IMR-90 (cell line): ENCODE measurements around the gene RPL18. TPM values are rescaled to one million over a fixed set of nuclear protein-coding genes. Genes with fewer than 3 reads are reported as not detected.

Source experiments
- ATAC-seq: fragments of 200-7000 bp; cut with Tn5 transposase; 2 replicates; pipeline ENCODE4 v1.9.1; 2020; ENCODE audit warnings: low read depth, mild to moderate bottlenecking, moderate library complexity
- BruUV-seq: library from RNA; stranded (reverse); fragments of 400-500 nt; replicated peaks from 2 replicates; lab custom pipeline; 2021; lab: Mats Ljungman, UMichigan
- CTCF ChIA-PET: fragments of 300-600 bp; formaldehyde crosslinking; extraction: SDS; loops from one replicate; lab custom pipeline; 2021; ENCODE audit warnings: antibody characterized with exemption; lab: Yijun Ruan, JAX
- POLR2A ChIA-PET: fragments of 300-600 bp; sonication (Branson Sonifier 250); formaldehyde crosslinking; loops from one replicate; lab custom pipeline; 2022; ENCODE audit warnings: antibody characterized with exemption; ENCODE audit not compliant: unreplicated experiment; lab: Charles Lee
- DNase-seq: peaks from one replicate; pipeline ENCODE4 v3.0.0; 2013
- H2AFZ ChIP-seq: replicated peaks from 2 replicates; pipeline ENCODE3; 2013; ENCODE audit warnings: low read length, mild to moderate bottlenecking; ENCODE audit not compliant: poor library complexity
- H2AK5ac ChIP-seq: 2 replicates; pipeline ENCODE4 v1.6.1; 2013; ENCODE audit warnings: low read depth, low read length, inconsistent platforms
- H2AK9ac ChIP-seq: replicated peaks from 2 replicates; pipeline ENCODE3; 2013; ENCODE audit warnings: mild to moderate bottlenecking, low read depth, low read length, moderate library complexity; ENCODE audit not compliant: poor library complexity
- H2BK120ac ChIP-seq: 2 replicates; pipeline ENCODE4 v1.6.1; 2013; ENCODE audit warnings: low read depth, low read length, inconsistent platforms
- H2BK15ac ChIP-seq: 3 replicates; pipeline ENCODE4 v1.6.1; 2013; ENCODE audit warnings: low read depth, low read length, inconsistent platforms
- H2BK20ac ChIP-seq: 2 replicates; pipeline ENCODE4 v1.6.1; 2013; ENCODE audit warnings: low read depth, mild to moderate bottlenecking, inconsistent platforms, low read length, moderate library complexity
- H2BK5ac ChIP-seq: 2 replicates; pipeline ENCODE4 v1.6.1; 2013; ENCODE audit warnings: mild to moderate bottlenecking, low read depth, low read length, inconsistent platforms; ENCODE audit not compliant: poor library complexity, severe bottlenecking
- H3K14ac ChIP-seq: replicated peaks from 2 replicates; pipeline ENCODE4 v1.6.1; 2013; ENCODE audit warnings: low read depth, low read length, inconsistent platforms
- H3K18ac ChIP-seq: 2 replicates; pipeline ENCODE4 v1.6.1; 2013; ENCODE audit warnings: low read depth, low read length, control low read depth
- H3K23ac ChIP-seq: 2 replicates; pipeline ENCODE4 v1.6.1; 2013; ENCODE audit warnings: low read depth, low read length, inconsistent platforms
- H3K27ac ChIP-seq: 2 replicates; pipeline ENCODE4 v1.5.1; 2013; ENCODE audit warnings: mild to moderate bottlenecking, control low read depth, low read length; ENCODE audit not compliant: insufficient read depth
- H3K27me3 ChIP-seq: 2 replicates; pipeline ENCODE4 v1.6.1; 2013; ENCODE audit warnings: low read length; ENCODE audit not compliant: control insufficient read depth, insufficient read depth
- H3K36me3 ChIP-seq: 2 replicates; pipeline ENCODE4 v1.6.1; 2013; ENCODE audit warnings: low read length, mixed read lengths; ENCODE audit not compliant: control insufficient read depth, insufficient read depth
- H3K4ac ChIP-seq: 2 replicates; pipeline ENCODE4 v1.6.1; 2013; ENCODE audit warnings: low read depth, low read length, inconsistent platforms
- H3K4me1 ChIP-seq: 2 replicates; pipeline ENCODE4 v1.6.1; 2013; ENCODE audit warnings: low read length, mixed read lengths; ENCODE audit not compliant: control insufficient read depth, insufficient read depth
- H3K4me2 ChIP-seq: 2 replicates; pipeline ENCODE4 v1.6.1; 2013; ENCODE audit warnings: low read depth, mild to moderate bottlenecking, control low read depth, low read length, moderate library complexity
- H3K4me3 ChIP-seq: 2 replicates; pipeline ENCODE4 v1.5.1; 2013; ENCODE audit warnings: low read depth, mild to moderate bottlenecking, control low read depth, low read length, moderate library complexity; ENCODE audit not compliant: insufficient read depth
- H3K56ac ChIP-seq: 2 replicates; pipeline ENCODE4 v1.6.1; 2013; ENCODE audit warnings: low read length, inconsistent platforms; ENCODE audit not compliant: insufficient read depth; ENCODE audit errors: extremely low read depth
- H3K79me1 ChIP-seq, 2 experiments: 2 replicates each; pipeline ENCODE4 v1.6.1; 2013; ENCODE audit warnings: low read length in 2 of 2, inconsistent platforms in 1 of 2, low read depth in 1 of 2
- H3K9ac ChIP-seq: 2 replicates; pipeline ENCODE4 v1.6.1; 2013; ENCODE audit warnings: low read depth, low read length, control low read depth
- H3K9me1 ChIP-seq: 2 replicates; pipeline ENCODE4 v1.6.1; 2013; ENCODE audit warnings: low read length, inconsistent platforms; ENCODE audit not compliant: insufficient read depth
- H3K9me3 ChIP-seq: 2 replicates; pipeline ENCODE4 v1.6.1; 2013; ENCODE audit warnings: low read length; ENCODE audit not compliant: control insufficient read depth, insufficient read depth
- H4K20me1 ChIP-seq: 2 replicates; pipeline ENCODE4 v1.6.1; 2013; ENCODE audit warnings: low read length, inconsistent platforms; ENCODE audit not compliant: insufficient read depth
- H4K5ac ChIP-seq: 2 replicates; pipeline ENCODE4 v1.6.1; 2013; ENCODE audit warnings: mild to moderate bottlenecking, low read depth, low read length, control low read depth
- H4K8ac ChIP-seq, 2 experiments: 2 replicates each; pipeline ENCODE4 v1.6.1; 2013; ENCODE audit warnings: low read depth in 2 of 2, low read length in 2 of 2, control low read depth in 1 of 2, inconsistent platforms in 1 of 2
- H4K91ac ChIP-seq: 2 replicates; pipeline ENCODE4 v1.6.1; 2013; ENCODE audit warnings: low read depth, low read length, inconsistent platforms; ENCODE audit not compliant: insufficient read depth
- CHD1 ChIP-seq: IDR thresholded peaks from 2 replicates; pipeline ENCODE4 v1.6.1; 2012; ENCODE audit warnings: low read depth, low read length, improper control_type of control experiment
- CTCF ChIP-seq: conservative IDR thresholded peaks from 2 replicates; pipeline ENCODE4 v1.5.1; 2012; ENCODE audit warnings: mild to moderate bottlenecking, low read depth, low read length, improper control_type of control experiment
- ELK1 ChIP-seq: fragments of 150-350 bp; IDR thresholded peaks from 2 replicates; pipeline ENCODE4 v1.6.1; 2016; ENCODE audit warnings: low read depth, mild to moderate bottlenecking, low read length, moderate library complexity, borderline replicate concordance
- FOS ChIP-seq: fragments of 150-350 bp; IDR thresholded peaks from 2 replicates; pipeline ENCODE4 v1.6.1; 2016; ENCODE audit warnings: low read depth, low read length
- MAFK ChIP-seq: IDR thresholded peaks from 2 replicates; pipeline ENCODE4 v1.6.1; 2012; ENCODE audit warnings: low read depth, low read length, improper control_type of control experiment
- MAZ ChIP-seq: IDR thresholded peaks from 2 replicates; pipeline ENCODE4 v1.6.1; 2012; ENCODE audit warnings: low read depth, mild to moderate bottlenecking, low read length, improper control_type of control experiment, moderate library complexity, borderline replicate concordance
- NFE2L2 ChIP-seq: fragments of 150-350 bp; IDR thresholded peaks from 2 replicates; pipeline ENCODE4 v1.6.1; 2016; ENCODE audit warnings: low read depth, mild to moderate bottlenecking, low read length
- POLR2A ChIP-seq: IDR thresholded peaks from 2 replicates; pipeline ENCODE4 v1.6.1; 2012; ENCODE audit warnings: mild to moderate bottlenecking, low read depth, low read length
- RCOR1 ChIP-seq: IDR thresholded peaks from 2 replicates; pipeline ENCODE4 v1.6.1; 2012; ENCODE audit warnings: mild to moderate bottlenecking, low read length, improper control_type of control experiment; ENCODE audit not compliant: insufficient replicate concordance
- RFX5 ChIP-seq: IDR thresholded peaks from 2 replicates; pipeline ENCODE4 v1.8.0; 2012; ENCODE audit warnings: low read depth, mild to moderate bottlenecking, low read length, moderate library complexity
- USF2 ChIP-seq: fragments of 150-350 bp; IDR thresholded peaks from 2 replicates; pipeline ENCODE4 v1.6.1; 2017; ENCODE audit warnings: mild to moderate bottlenecking, antibody characterized with exemption, low read length, low read depth
- WGBS, 2 experiments: methylation state at CpG; one replicate each; pipeline versions ENCODE4 v1.1.5 to v1.1.7; 2013; ENCODE audit warnings: missing lambda C conversion rate in 2 of 2; ENCODE audit not compliant: insufficient read length in 1 of 2; ENCODE audit errors: extremely low coverage in 2 of 2; 5-methylcytosine and 5-hydroxymethylcytosine counted together
- dilution Hi-C: fragments of 300-500 bp; cut with HindIII; formaldehyde crosslinking; loops from one replicate; pipeline ENCODE4 v1.14.3; 2018; ENCODE audit warnings: low sequenced_read_pairs; ENCODE audit not compliant: unreplicated experiment
- in situ Hi-C: fragments of 300-500 bp; cut with MboI; formaldehyde crosslinking; loops from 3 replicates; pipeline ENCODE4 v1.14.3; 2019; ENCODE audit warnings: low sequenced_read_pairs, inconsistent platforms, mixed read lengths
- intact Hi-C: fragments of 100-400 bp; cut with micrococcal nuclease; formaldehyde crosslinking; loops from 2 replicates; pipeline ENCODE4 v1.10.0; 2022
- polyA plus RNA-seq, 3 experiments: library from polyadenylated mRNA; depleted of rRNA; stranded (reverse); fragments of >200 nt; gene quantifications; 2 replicates each; pipeline ENCODE4 v1.2.3, GENCODE V29; 2012; ENCODE audit warnings: low replicate concordance in 1 of 3
- total RNA-seq: library from RNA; depleted of rRNA; stranded (reverse); fragments of >200 nt; gene quantifications from 2 replicates; pipeline ENCODE4 v1.2.3, GENCODE V29; 2012

RPL18 gene
- total and polyA plus RNA-seq, 2 of the 4 experiments (the other 2 are of a cell fraction) = 1,909 to 2,254 TPM

- no peak overlapping the region for H3K4me3 ChIP-seq
- ATAC-seq (no peak), DNase-seq (no peak)
- H2BK5ac ChIP-seq = no peak overlapping the region
- intact Hi-C loops = no loop called here
- H3K27me3 ChIP-seq = no peaks in the 10 kb centered on the region
- no peak overlapping the region for H2BK120ac ChIP-seq
- H3K9ac ChIP-seq = no peak overlapping the region
- POLR2A ChIA-PET = no interaction called here
- BruUV-seq = no TSS peak
- H3K56ac ChIP-seq = no peak overlapping the region
- H4K20me1 ChIP-seq = peaks cover 53% of the 10 kb centered on the region
- H3K23ac ChIP-seq = no peak overlapping the region
- H3K79me1 ChIP-seq = peaks cover 16 to 47% of the 10 kb centered on the region in 2 experiments; a peak in 3 of 4 replicates
- in situ Hi-C loops = no loop called here
- H3K4ac ChIP-seq = no peak overlapping the region
- no peak overlapping the region for H2BK20ac ChIP-seq
- no peak overlapping the region for H4K91ac ChIP-seq
- no peak overlapping the region for H4K5ac ChIP-seq
- no peak overlapping the region for H4K8ac ChIP-seq
- no peak for TF ChIP-seq CHD1
- no peak for TF ChIP-seq NFE2L2
- no peak for TF ChIP-seq MAFK
- no peak for TF ChIP-seq MAZ
- TF ChIP-seq FOS = no peak
- TF ChIP-seq USF2 = no peak
- no peak for TF ChIP-seq RCOR1
- TF ChIP-seq ELK1 = no peak
- no peak for TF ChIP-seq CTCF
- no peak for TF ChIP-seq RFX5
- TF ChIP-seq POLR2A = no peak
- CTCF ChIA-PET = no interaction called here
- dilution Hi-C loops = no loop called here
- H3K18ac ChIP-seq = no peak overlapping the region
- H2BK15ac ChIP-seq = no peak overlapping the region
- WGBS, 2 experiments = 93% methylated on average over 10 of the region's 16 CpGs; no CpG with 5 or more reads in 1 of the 2 experiments
- peaks cover 4% of the 10 kb centered on the region for H3K9me1 ChIP-seq
- H3K27ac ChIP-seq = no peak overlapping the region
- no peak overlapping the region for H3K4me2 ChIP-seq
- H3K14ac ChIP-seq = no peak overlapping the region
- H3K36me3 ChIP-seq = peaks cover 28% of the 10 kb centered on the region
- no peak overlapping the region for H2AK5ac ChIP-seq
- no peaks in the 10 kb centered on the region for H3K9me3 ChIP-seq
- H2AFZ ChIP-seq = no peak overlapping the region
- H3K4me1 ChIP-seq = peaks cover 8% of the 10 kb centered on the region
- H2AK9ac ChIP-seq = no peak overlapping the region
Observed at GRCh38 chr19:48616041-48616436, 2.9 kb downstream of the RPL18 start.
